ENCODE data around the gene RGS2.

DNA sequence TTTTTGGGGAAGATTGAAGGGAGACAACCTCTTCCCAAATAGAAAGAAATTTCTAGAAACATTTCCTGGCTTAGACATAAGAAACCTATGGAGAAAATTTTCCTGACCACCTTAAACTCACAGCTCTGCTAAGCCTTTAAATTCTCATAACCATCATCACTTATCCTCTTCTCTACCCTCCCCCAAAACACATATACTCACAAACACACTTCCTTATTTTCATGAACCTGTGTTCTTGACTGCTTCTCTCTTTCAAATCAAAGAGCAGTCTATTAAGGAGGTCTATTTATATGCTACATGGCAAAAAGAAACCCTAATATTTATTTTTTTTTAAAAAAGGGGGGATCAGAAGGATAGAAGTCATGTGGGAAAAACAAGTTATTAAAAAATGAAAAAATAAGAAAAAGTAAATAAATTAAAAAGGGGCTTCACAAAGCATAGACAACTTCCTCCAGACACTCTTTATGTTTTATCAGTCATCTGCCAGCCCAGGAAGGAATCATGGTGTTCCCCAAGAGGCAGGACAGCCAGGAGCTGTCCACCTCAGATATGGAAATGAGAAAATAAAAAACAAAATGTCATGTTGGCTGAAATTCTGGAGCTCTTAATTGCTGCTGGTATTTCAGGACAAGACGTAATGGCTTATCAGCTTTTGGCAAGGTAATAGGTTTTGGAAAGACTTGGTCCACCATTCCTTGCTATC, 12.8 kb upstream of the RGS2 start:
- TF ChIP-seq POLR2AphosphoS5 (IDR thresholded peaks at IDR 0.05) (no peak), CTCF (IDR thresholded peaks at IDR 0.05; ENCODE audit: poor library complexity, severe bottlenecking) (no peak), EP300 (conservative IDR thresholded peaks at IDR 0.05; ENCODE audit: poor library complexity, severe bottlenecking) (no peak), TAF1 (IDR thresholded peaks at IDR 0.05; ENCODE audit: low read depth) (no peak), EZH2 (IDR thresholded peaks at IDR 0.05; ENCODE audit: borderline replicate concordance, insufficient read depth, low read length, poor library complexity, severe bottlenecking) (no peak)

Measured in neural cell (in vitro differentiated cells).